Measurements from ENCODE around the gene PRKAG2.

DNA sequence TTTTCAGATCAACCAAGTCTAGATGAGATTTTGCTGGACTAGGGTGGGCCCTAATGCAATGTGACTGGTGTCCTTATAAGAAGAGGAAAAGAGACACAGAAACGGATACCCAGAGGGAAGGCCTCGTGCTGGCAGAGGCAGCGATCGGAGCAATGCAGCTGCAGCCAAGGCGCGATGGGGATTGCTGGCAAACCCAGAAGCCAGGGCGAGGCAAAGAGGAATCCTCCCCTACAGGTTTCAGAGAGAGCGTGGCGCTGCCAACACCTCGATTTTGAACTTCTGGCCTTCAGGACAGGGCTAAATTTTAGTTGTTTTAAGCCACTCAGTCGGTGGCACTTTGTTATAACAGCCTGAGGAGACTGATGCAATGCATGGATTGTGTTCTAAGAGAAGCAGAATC, 200.2 kb downstream of the PRKAG2 start:
- TF ChIP-seq, protein P1, sequence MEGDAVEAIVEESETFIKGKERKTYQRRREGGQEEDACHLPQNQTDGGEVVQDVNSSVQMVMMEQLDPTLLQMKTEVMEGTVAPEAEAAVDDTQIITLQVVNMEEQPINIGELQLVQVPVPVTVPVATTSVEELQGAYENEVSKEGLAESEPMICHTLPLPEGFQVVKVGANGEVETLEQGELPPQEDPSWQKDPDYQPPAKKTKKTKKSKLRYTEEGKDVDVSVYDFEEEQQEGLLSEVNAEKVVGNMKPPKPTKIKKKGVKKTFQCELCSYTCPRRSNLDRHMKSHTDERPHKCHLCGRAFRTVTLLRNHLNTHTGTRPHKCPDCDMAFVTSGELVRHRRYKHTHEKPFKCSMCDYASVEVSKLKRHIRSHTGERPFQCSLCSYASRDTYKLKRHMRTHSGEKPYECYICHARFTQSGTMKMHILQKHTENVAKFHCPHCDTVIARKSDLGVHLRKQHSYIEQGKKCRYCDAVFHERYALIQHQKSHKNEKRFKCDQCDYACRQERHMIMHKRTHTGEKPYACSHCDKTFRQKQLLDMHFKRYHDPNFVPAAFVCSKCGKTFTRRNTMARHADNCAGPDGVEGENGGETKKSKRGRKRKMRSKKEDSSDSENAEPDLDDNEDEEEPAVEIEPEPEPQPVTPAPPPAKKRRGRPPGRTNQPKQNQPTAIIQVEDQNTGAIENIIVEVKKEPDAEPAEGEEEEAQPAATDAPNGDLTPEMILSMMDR (IDR thresholded peaks at IDR 0.05) = no peak
- no peak for TF ChIP-seq POLR2A (IDR thresholded peaks at IDR 0.05)
